ENCODE data around the gene SFRP2.
A peak's percentile ranks its signal among the peaks of the same experiment; 100 is the strongest.

The SFRP2 gene

GRCh38 chr4:153765894-153766293 lies 23.0 kb downstream of the SFRP2 start:
- no peak for DNase-seq

- no peak for DNase-seq
Measured at GRCh38 chr4:153764601-153765368, 24.1 kb downstream of the SFRP2 start.

- no peak for DNase-seq
Measured at GRCh38 chr4:153763404-153763803, 25.5 kb downstream of the SFRP2 start.

- no peak for DNase-seq
Measured at GRCh38 chr4:153759407-153760316, 29.2 kb downstream of the SFRP2 start, which contains the start of gene RNF175. Gene RNF175 (minus strand): TSS chr4:153760024. CDS start chr4:153759862, 162 bp downstream.

- no peak for DNase-seq
Measured at GRCh38 chr4:153758688-153759406, 30.0 kb downstream of the SFRP2 start.

GRCh38 chr4:153758136-153758535 lies 30.7 kb downstream of the SFRP2 start:
- DNase-seq: no peak

- no peak for DNase-seq
Measured at GRCh38 chr4:153757407-153757806, 31.5 kb downstream of the SFRP2 start.

- DNase-seq: no peak
Measured at GRCh38 chr4:153755186-153755585, 33.7 kb downstream of the SFRP2 start.

- DNase-seq: peak; percentile 51
Measured at GRCh38 chr4:153750197-153750817, 38.6 kb downstream of the SFRP2 start.

GRCh38 chr4:153748378-153748777 lies 40.5 kb downstream of the SFRP2 start:
- peak; percentile 58 for DNase-seq

- DNase-seq: no peak
Measured at GRCh38 chr4:153747406-153747955, 41.4 kb downstream of the SFRP2 start.

GRCh38 chr4:153745651-153746050 lies 43.2 kb downstream of the SFRP2 start:
- no peak for DNase-seq

- no peak for DNase-seq
Measured at GRCh38 chr4:153741541-153741940, 47.3 kb downstream of the SFRP2 start.

- no peak for DNase-seq
Measured at GRCh38 chr4:153735906-153736461, 52.9 kb downstream of the SFRP2 start.

- DNase-seq: no peak
Measured at GRCh38 chr4:153733751-153734448, 55.0 kb downstream of the SFRP2 start.

- DNase-seq: peak; percentile 79
Measured at GRCh38 chr4:153731239-153731638, 57.6 kb downstream of the SFRP2 start.
